ENCODE data around the gene HMMR. TPM values are rescaled to one million over a fixed set of nuclear protein-coding genes. Genes with fewer than 3 reads are reported as not detected.
"Not testable (repeated sequence)": the region's sequence is repeated elsewhere in the genome, so short reads cannot be mapped to it uniquely, and the experiment has no call there.

HMMR gene
- polyA plus RNA-seq, 1 donor from 2014 or later, result 3.5 TPM

- no peaks in the 10 kb centered on the region for H3F3A ChIP-seq (ENCODE audit: insufficient read depth, low read length, poor library complexity, severe bottlenecking)
- no peaks in the 10 kb centered on the region for H3K9me2 ChIP-seq (ENCODE audit: insufficient read depth, low read length)
- no peak overlapping the region for H3K4me2 ChIP-seq (ENCODE audit: low read length)
- no peaks in the 10 kb centered on the region for H3K79me2 ChIP-seq (replicated peaks; ENCODE audit: insufficient read depth, low read length)
- H3K4me3 ChIP-seq (ENCODE audit: low read length), result no peak overlapping the region
- no peaks in the 10 kb centered on the region for H3K9me3 ChIP-seq (ENCODE audit: low read length)
- H3K9ac ChIP-seq (ENCODE audit: low read length), result no peak overlapping the region
- no peaks in the 10 kb centered on the region for H3K27me3 ChIP-seq (ENCODE audit: insufficient read depth, low read depth, low read length)
- H3K27ac ChIP-seq (ENCODE audit: low read length), result no peak overlapping the region
- H3K36me3 ChIP-seq (ENCODE audit: insufficient read depth, low read length), result no peaks in the 10 kb centered on the region
- H2AFZ ChIP-seq (ENCODE audit: low read depth, low read length), result no peak overlapping the region
- TF ChIP-seq TAF1 (IDR thresholded peaks at IDR 0.05; ENCODE audit: low read depth), result no peak
- TF ChIP-seq MXI1 (conservative IDR thresholded peaks at IDR 0.05; ENCODE audit: poor library complexity, severe bottlenecking), result no peak
- TF ChIP-seq EZH2 (IDR thresholded peaks at IDR 0.05; ENCODE audit: borderline replicate concordance, insufficient read depth, low read length, poor library complexity, severe bottlenecking), result no peak
- no peak for TF ChIP-seq EP300 (conservative IDR thresholded peaks at IDR 0.05; ENCODE audit: poor library complexity, severe bottlenecking)
- TF ChIP-seq REST (IDR thresholded peaks at IDR 0.05; ENCODE audit: borderline replicate concordance), result no peak
- no peaks in the 10 kb centered on the region for H4K20me1 ChIP-seq (ENCODE audit: insufficient read depth)
These were observed 74.9 kb downstream of the HMMR start for GRCh38 chr5:163535290-163535689.

- H3K27me3 ChIP-seq (ENCODE audit: insufficient read depth, low read depth, low read length); H3K9me3 ChIP-seq (ENCODE audit: low read length); H3K4me2 ChIP-seq (ENCODE audit: low read length); H4K20me1 ChIP-seq (ENCODE audit: insufficient read depth); H3K9ac ChIP-seq (ENCODE audit: low read length); H2AFZ ChIP-seq (ENCODE audit: low read depth, low read length); H3K27ac ChIP-seq (ENCODE audit: low read length); H3K9me2 ChIP-seq (ENCODE audit: insufficient read depth, low read length); H3F3A ChIP-seq (ENCODE audit: insufficient read depth, low read length, poor library complexity, severe bottlenecking); H3K36me3 ChIP-seq (ENCODE audit: insufficient read depth, low read length); H3K4me3 ChIP-seq (ENCODE audit: low read length); H3K79me2 ChIP-seq (replicated peaks; ENCODE audit: insufficient read depth, low read length): not testable (repeated sequence)
These were observed 76.0 kb downstream of the HMMR start for GRCh38 chr5:163536442-163536841.

GRCh38 chr5:163540696-163541095, 80.3 kb downstream of the HMMR start:
- H3K4me3 ChIP-seq (ENCODE audit: low read length), result no peak overlapping the region
- no peak overlapping the region for H3K27ac ChIP-seq (ENCODE audit: low read length)
- no peak overlapping the region for H2AFZ ChIP-seq (ENCODE audit: low read depth, low read length)
- H3K79me2 ChIP-seq (replicated peaks; ENCODE audit: insufficient read depth, low read length), result no peaks in the 10 kb centered on the region
- TF ChIP-seq CTCF (IDR thresholded peaks at IDR 0.05; ENCODE audit: poor library complexity, severe bottlenecking) (no peak), MXI1 (conservative IDR thresholded peaks at IDR 0.05; ENCODE audit: poor library complexity, severe bottlenecking) (no peak), EZH2 (IDR thresholded peaks at IDR 0.05; ENCODE audit: borderline replicate concordance, insufficient read depth, low read length, poor library complexity, severe bottlenecking) (no peak), SMC3 (conservative IDR thresholded peaks at IDR 0.05; ENCODE audit: poor library complexity) (no peak), RAD21 (conservative IDR thresholded peaks at IDR 0.05) (no peak), TAF1 (IDR thresholded peaks at IDR 0.05; ENCODE audit: low read depth) (no peak), EP300 (conservative IDR thresholded peaks at IDR 0.05; ENCODE audit: poor library complexity, severe bottlenecking) (no peak), POLR2AphosphoS5 (IDR thresholded peaks at IDR 0.05) (no peak), REST (IDR thresholded peaks at IDR 0.05; ENCODE audit: borderline replicate concordance) (no peak)
- H3K9me3 ChIP-seq (ENCODE audit: low read length), result no peaks in the 10 kb centered on the region
- H4K20me1 ChIP-seq (ENCODE audit: insufficient read depth), result no peaks in the 10 kb centered on the region
- no peak overlapping the region for H3K9ac ChIP-seq (ENCODE audit: low read length)
- H3K27me3 ChIP-seq (ENCODE audit: insufficient read depth, low read depth, low read length), result no peaks in the 10 kb centered on the region
- no peak overlapping the region for H3K4me2 ChIP-seq (ENCODE audit: low read length)
- H3F3A ChIP-seq (ENCODE audit: insufficient read depth, low read length, poor library complexity, severe bottlenecking), result no peaks in the 10 kb centered on the region
- no peaks in the 10 kb centered on the region for H3K9me2 ChIP-seq (ENCODE audit: insufficient read depth, low read length)
- no peaks in the 10 kb centered on the region for H3K36me3 ChIP-seq (ENCODE audit: insufficient read depth, low read length)
